ENCODE results near the gene EXOC3L2. TPM values are rescaled to one million over a fixed set of nuclear protein-coding genes. Genes with fewer than 3 reads are reported as not detected.

Gene EXOC3L2
- total and polyA plus RNA-seq, 2 experiments from 2014 or later: 1.3 TPM; not detected in 1

- no peak for DNase-seq (ENCODE audit: low spot score)
- Histone ChIP-seq H3K27ac (no peak overlapping the region), H4K20me1 (ENCODE audit: insufficient read depth, poor library complexity, severe bottlenecking) (no peaks in the 10 kb centered on the region), H3K27me3 (no peaks in the 10 kb centered on the region), H3K36me3 (replicated peaks; ENCODE audit: insufficient read depth, low read depth) (no peaks in the 10 kb centered on the region), H3K4me3 (no peak overlapping the region), H3K4me2 (no peak overlapping the region), H3K4me1 (ENCODE audit: insufficient read depth) (peaks cover 9% of the 10 kb centered on the region), H3K79me2 (no peaks in the 10 kb centered on the region), H3K9me3 (ENCODE audit: low read depth) (no peaks in the 10 kb centered on the region), H3K9me2 (replicated peaks; ENCODE audit: insufficient read depth) (no peaks in the 10 kb centered on the region), H2AFZ (no peak overlapping the region)
- WGBS (ENCODE audit: low lambda C conversion rate, missing lambda C conversion rate): 71% methylated on average over 10 of the region's 14 CpGs
- no peak for TF ChIP-seq CTCF (IDR thresholded peaks at IDR 0.05; ENCODE audit: poor library complexity)
- no peak for TF ChIP-seq EZH2 (IDR thresholded peaks at IDR 0.05; ENCODE audit: borderline replicate concordance)
- TF ChIP-seq EZH2phosphoT487 (IDR thresholded peaks at IDR 0.05; ENCODE audit: low read depth, severe bottlenecking, unreplicated experiment): no peak
Observed at GRCh38 chr19:45166723-45167252, 78.4 kb downstream of the EXOC3L2 start.

- Histone ChIP-seq H2AFZ (no peak overlapping the region), H3K4me2 (peak overlapping the region; percentile 52), H3K36me3 (replicated peaks; ENCODE audit: insufficient read depth, low read depth) (no peaks in the 10 kb centered on the region), H3K4me3 (no peak overlapping the region), H3K9me2 (replicated peaks; ENCODE audit: insufficient read depth) (no peaks in the 10 kb centered on the region), H4K20me1 (ENCODE audit: insufficient read depth, poor library complexity, severe bottlenecking) (no peaks in the 10 kb centered on the region), H3K4me1 (ENCODE audit: insufficient read depth) (peaks cover 9% of the 10 kb centered on the region), H3K27ac (no peak overlapping the region), H3K79me2 (no peaks in the 10 kb centered on the region), H3K9me3 (ENCODE audit: low read depth) (no peaks in the 10 kb centered on the region), H3K27me3 (no peaks in the 10 kb centered on the region)
- TF ChIP-seq CTCF (IDR thresholded peaks at IDR 0.05; ENCODE audit: poor library complexity) (peak; percentile 5), EZH2phosphoT487 (IDR thresholded peaks at IDR 0.05; ENCODE audit: low read depth, severe bottlenecking, unreplicated experiment) (no peak), EZH2 (IDR thresholded peaks at IDR 0.05; ENCODE audit: borderline replicate concordance) (no peak)
- WGBS (ENCODE audit: low lambda C conversion rate, missing lambda C conversion rate): 47% methylated on average over 27 of the region's 27 CpGs
- peak; percentile 88 for DNase-seq (ENCODE audit: low spot score)
Observed at GRCh38 chr19:45164577-45165335, 80.5 kb downstream of the EXOC3L2 start.

GRCh38 chr19:45163751-45164460 lies 81.3 kb downstream of the EXOC3L2 start:
- Histone ChIP-seq H3K27ac (no peak overlapping the region), H3K36me3 (replicated peaks; ENCODE audit: insufficient read depth, low read depth) (no peaks in the 10 kb centered on the region), H3K9me2 (replicated peaks; ENCODE audit: insufficient read depth) (no peaks in the 10 kb centered on the region), H3K9me3 (ENCODE audit: low read depth) (no peaks in the 10 kb centered on the region), H3K4me2 (peak overlapping the region; percentile 52), H3K27me3 (no peaks in the 10 kb centered on the region), H3K4me3 (no peak overlapping the region), H2AFZ (no peak overlapping the region), H3K4me1 (ENCODE audit: insufficient read depth) (peaks cover 9% of the 10 kb centered on the region), H3K79me2 (no peaks in the 10 kb centered on the region), H4K20me1 (ENCODE audit: insufficient read depth, poor library complexity, severe bottlenecking) (no peaks in the 10 kb centered on the region)
- 86% methylated on average over 13 of the region's 15 CpGs for WGBS (ENCODE audit: low lambda C conversion rate, missing lambda C conversion rate)
- TF ChIP-seq CTCF (IDR thresholded peaks at IDR 0.05; ENCODE audit: poor library complexity) (no peak), EZH2phosphoT487 (IDR thresholded peaks at IDR 0.05; ENCODE audit: low read depth, severe bottlenecking, unreplicated experiment) (no peak), EZH2 (IDR thresholded peaks at IDR 0.05; ENCODE audit: borderline replicate concordance) (no peak)
- no peak for DNase-seq (ENCODE audit: low spot score)

Data from hepatocyte (in vitro differentiated cells).